Breast epithelium (tissue), 3 donors: Measurements from ENCODE around the gene C10orf120.

Source experiments
- CTCF ChIP-seq, 3 donors: fragments of 450-650 bp; IDR thresholded peaks; one replicate each; pipeline ENCODE4 v1.5.1; 2016 to 2017; ENCODE audit warnings: antibody characterized with exemption in 3 of 3, mild to moderate bottlenecking in 3 of 3, moderate library complexity in 3 of 3
- POLR2A ChIP-seq: fragments of 450-650 bp; IDR thresholded peaks from one replicate; pipeline ENCODE4 v1.6.1; 2016; ENCODE audit warnings: antibody characterized with exemption, mild to moderate bottlenecking, moderate library complexity
- POLR2AphosphoS5 ChIP-seq, 3 donors: sonication (generic); formaldehyde crosslinking; IDR thresholded peaks; one replicate each; pipeline ENCODE4 v1.6.1; 2017; ENCODE audit warnings: antibody characterized with exemption in 3 of 3

GRCh38 chr10:122715576-122715975, 15.9 kb upstream of the C10orf120 start:
- TF ChIP-seq CTCF (IDR thresholded peaks at IDR 0.05) (no peak), POLR2A (no peak), POLR2AphosphoS5 (IDR thresholded peaks at IDR 0.05) (no peak)
